ENCODE measurements around the gene SLC29A2.
A peak's percentile ranks its signal among the peaks of the same experiment; 100 is the strongest.

SLC29A2 gene

GRCh38 chr11:66333896-66334604, 37.5 kb downstream of the SLC29A2 start:
- Mint-ChIP-seq H3K9me3 (no peaks in the 10 kb centered on the region), H3K4me3 (no peak overlapping the region), H3K4me1 (peaks cover 33% of the 10 kb centered on the region), H3K27ac (no peak overlapping the region), H3K36me3 (peaks cover 25% of the 10 kb centered on the region)
- ATAC-seq (no peak), DNase-seq (ENCODE audit: low spot score in 2 of 2) (no peak)

GRCh38 chr11:66333220-66333877, 38.2 kb downstream of the SLC29A2 start:
- no peak for DNase-seq (ENCODE audit: low spot score in 2 of 2)
- Mint-ChIP-seq H3K27ac (no peak overlapping the region), H3K4me1 (peaks cover 34% of the 10 kb centered on the region), H3K4me3 (no peak overlapping the region), H3K36me3 (peaks cover 18% of the 10 kb centered on the region), H3K9me3 (no peaks in the 10 kb centered on the region)
- ATAC-seq, result no peak

DNA sequence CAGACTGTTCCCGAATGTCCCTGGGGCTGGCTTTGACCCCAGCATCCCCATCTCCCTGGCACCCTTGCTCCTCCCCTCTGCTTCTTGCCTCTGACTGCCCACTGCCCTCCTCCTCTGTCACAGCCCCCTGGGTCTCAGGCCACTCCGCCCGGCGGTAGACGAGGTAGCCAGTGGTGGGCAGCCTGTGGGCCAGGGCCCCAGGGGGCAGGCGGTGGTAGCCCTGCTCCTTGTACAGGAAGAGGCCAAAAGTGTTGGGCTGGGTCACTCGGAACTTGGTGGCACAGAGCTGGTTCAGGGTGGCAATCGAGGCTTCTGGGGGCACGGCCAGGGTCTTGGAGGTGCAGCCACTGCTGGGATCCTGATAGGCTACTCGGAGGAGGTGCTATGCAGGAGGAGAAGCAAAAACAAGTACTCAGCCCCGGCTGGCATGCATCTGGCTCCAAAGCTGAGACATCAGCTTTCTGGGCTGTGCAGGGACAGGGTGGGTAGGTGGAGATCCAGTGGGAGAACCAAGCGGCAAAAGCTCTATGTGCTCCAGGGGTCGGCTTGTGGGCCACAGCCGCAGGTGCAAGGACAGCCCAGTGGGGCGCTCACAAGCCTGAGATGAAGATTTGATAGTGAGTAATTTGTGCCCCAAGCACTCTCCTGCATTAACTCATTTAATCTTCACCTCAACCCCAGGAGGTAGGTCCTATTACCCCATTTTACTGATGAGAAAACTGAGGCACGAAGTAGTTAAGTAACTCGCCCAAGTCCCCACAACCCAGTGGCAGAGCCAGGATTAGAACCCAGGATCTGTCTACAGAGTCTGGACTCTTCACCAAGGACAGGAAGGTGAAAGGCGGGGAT, 39.0 kb downstream of the SLC29A2 start:
- Mint-ChIP-seq H3K27ac (no peak overlapping the region), H3K9me3 (no peaks in the 10 kb centered on the region), H3K4me3 (no peak overlapping the region), H3K36me3 (peaks cover 14% of the 10 kb centered on the region), H3K4me1 (peaks cover 37% of the 10 kb centered on the region)
- no peak for ATAC-seq
- DNase-seq (ENCODE audit: low spot score in 2 of 2), result no peak

GRCh38 chr11:66331542-66332370, 39.8 kb downstream of the SLC29A2 start:
- H3K27ac Mint-ChIP-seq, result no peak overlapping the region
- DNase-seq (ENCODE audit: low spot score in 2 of 2), result no peak
- no peak for ATAC-seq
- peaks cover 35% of the 10 kb centered on the region for H3K4me1 Mint-ChIP-seq
- H3K9me3 Mint-ChIP-seq, result no peaks in the 10 kb centered on the region
- peaks cover 6% of the 10 kb centered on the region for H3K36me3 Mint-ChIP-seq
- H3K4me3 Mint-ChIP-seq, result no peak overlapping the region

DNA sequence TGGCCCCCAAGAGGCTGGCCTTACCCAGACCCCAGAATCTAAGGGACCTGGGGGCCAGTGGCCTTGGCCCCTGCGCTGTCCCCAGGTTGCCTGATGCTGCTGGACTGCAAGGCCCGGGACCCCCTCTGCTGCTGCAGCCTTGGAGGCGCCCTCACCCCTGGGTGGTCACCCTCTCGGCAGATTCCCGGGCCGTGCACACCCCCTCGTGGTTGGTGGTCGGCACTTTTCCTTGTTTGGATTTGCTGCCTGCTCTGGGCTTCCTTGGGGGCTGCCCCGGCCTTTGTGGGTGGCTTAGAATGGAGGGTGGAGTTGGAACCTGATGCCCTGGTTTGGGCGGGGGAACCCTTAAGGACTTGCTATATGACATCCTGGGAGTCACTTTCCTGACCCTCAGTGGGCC, 40.6 kb downstream of the SLC29A2 start:
- no peak overlapping the region for H3K4me3 Mint-ChIP-seq
- H3K9me3 Mint-ChIP-seq, result no peaks in the 10 kb centered on the region
- DNase-seq (ENCODE audit: low spot score in 2 of 2) (no peak), ATAC-seq (no peak)
- peaks cover 35% of the 10 kb centered on the region for H3K4me1 Mint-ChIP-seq
- H3K36me3 Mint-ChIP-seq, result no peaks in the 10 kb centered on the region
- H3K27ac Mint-ChIP-seq, result peak overlapping the region; percentile 23

- no peaks in the 10 kb centered on the region for H3K9me3 Mint-ChIP-seq
- H3K36me3 Mint-ChIP-seq, result no peaks in the 10 kb centered on the region
- H3K4me1 Mint-ChIP-seq, result peaks cover 36% of the 10 kb centered on the region
- H3K27ac Mint-ChIP-seq, result peak overlapping the region; percentile 68
- DNase-seq (ENCODE audit: low spot score in 2 of 2) (no peak), ATAC-seq (no peak)
- peak overlapping the region; percentile 38 for H3K4me3 Mint-ChIP-seq
Observed at GRCh38 chr11:66329165-66329673, 42.3 kb downstream of the SLC29A2 start.

DNA sequence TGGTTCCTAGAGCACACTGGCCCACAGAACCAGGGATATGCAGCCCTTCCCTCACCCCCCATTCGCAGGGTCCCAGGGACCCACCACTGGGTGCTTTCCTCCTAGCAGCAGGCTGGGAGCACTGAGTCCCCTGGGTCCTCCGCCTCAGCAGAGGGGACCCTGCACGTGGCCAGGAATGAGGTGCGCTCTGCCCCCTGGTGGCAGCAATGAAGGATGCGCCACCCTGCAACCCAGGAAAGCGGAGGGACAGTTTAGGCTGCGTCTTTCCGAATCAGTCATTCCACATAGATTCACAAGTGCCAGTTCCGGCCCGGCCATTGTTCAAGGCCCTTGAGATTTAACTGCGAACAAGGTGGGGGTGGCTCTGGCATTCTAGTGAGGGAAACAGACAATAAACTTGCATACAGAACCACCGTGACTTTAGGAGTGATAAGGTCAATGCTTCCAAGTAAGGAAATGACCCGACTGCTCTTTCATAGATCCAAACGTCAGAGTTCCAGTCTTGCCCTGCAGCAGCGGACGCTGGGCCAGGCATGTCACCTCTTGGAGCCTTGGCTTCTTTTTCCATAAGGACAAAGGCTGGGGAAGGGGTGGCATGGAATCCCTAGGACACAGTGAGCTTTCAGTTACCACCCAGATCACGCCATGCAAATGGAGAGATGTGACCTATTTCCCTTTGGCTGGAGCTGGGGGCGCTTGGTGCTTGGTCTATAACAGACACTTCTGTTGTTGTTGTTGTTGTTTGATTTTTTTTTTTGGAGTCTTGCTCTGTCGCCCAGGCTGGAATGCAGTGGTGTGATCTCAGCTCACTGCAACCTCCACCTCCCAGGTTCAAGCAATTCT, 43.0 kb downstream of the SLC29A2 start:
- peak overlapping the region; percentile 68 for H3K27ac Mint-ChIP-seq
- H3K9me3 Mint-ChIP-seq, result no peaks in the 10 kb centered on the region
- no peaks in the 10 kb centered on the region for H3K36me3 Mint-ChIP-seq
- DNase-seq (ENCODE audit: low spot score in 2 of 2) (peak; percentile 80 to 90), ATAC-seq (peak; percentile 87)
- peaks cover 43% of the 10 kb centered on the region for H3K4me1 Mint-ChIP-seq
- H3K4me3 Mint-ChIP-seq, result peak overlapping the region; percentile 38

DNA sequence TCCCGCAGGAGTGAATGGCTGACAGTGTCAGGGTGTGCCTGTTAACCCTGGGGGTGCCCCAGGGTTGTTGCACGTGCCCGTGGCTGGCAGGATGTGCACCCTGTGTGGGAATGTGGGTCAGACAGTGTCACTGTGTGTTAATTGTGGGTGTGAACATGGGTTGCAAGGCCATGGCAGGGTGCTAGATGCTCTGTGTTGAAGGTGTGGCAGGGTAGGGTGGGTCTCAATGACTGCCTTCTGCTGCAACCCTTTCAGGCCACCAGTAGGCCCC, 43.6 kb downstream of the SLC29A2 start:
- peak overlapping the region; percentile 38 for H3K4me3 Mint-ChIP-seq
- H3K9me3 Mint-ChIP-seq, result no peaks in the 10 kb centered on the region
- H3K4me1 Mint-ChIP-seq, result peaks cover 48% of the 10 kb centered on the region
- peak; percentile 61 for ATAC-seq
- no peaks in the 10 kb centered on the region for H3K36me3 Mint-ChIP-seq
- no peak for DNase-seq (ENCODE audit: low spot score in 2 of 2)
- peak overlapping the region; percentile 68 for H3K27ac Mint-ChIP-seq

- ATAC-seq (no peak), DNase-seq (ENCODE audit: low spot score in 2 of 2) (no peak)
- Mint-ChIP-seq H3K27ac (peak overlapping the region; percentile 58), H3K4me1 (peaks cover 54% of the 10 kb centered on the region), H3K36me3 (no peaks in the 10 kb centered on the region), H3K9me3 (no peaks in the 10 kb centered on the region), H3K4me3 (peak overlapping the region; percentile 13)
Observed at GRCh38 chr11:66327171-66328030, 44.2 kb downstream of the SLC29A2 start.

- Mint-ChIP-seq H3K27ac (peak overlapping the region; percentile 86), H3K9me3 (no peaks in the 10 kb centered on the region), H3K4me1 (peaks cover 58% of the 10 kb centered on the region), H3K36me3 (no peaks in the 10 kb centered on the region), H3K4me3 (peak overlapping the region; percentile 19)
- peak; percentile 3 for ATAC-seq
- peak in 1 of 2 donors; percentile 59 for DNase-seq (ENCODE audit: low spot score in 2 of 2)
Observed at GRCh38 chr11:66326261-66327111, 45.1 kb downstream of the SLC29A2 start.

- DNase-seq (ENCODE audit: low spot score in 2 of 2), result no peak
- H3K9me3 Mint-ChIP-seq, result no peaks in the 10 kb centered on the region
- H3K4me1 Mint-ChIP-seq, result peaks cover 58% of the 10 kb centered on the region
- no peak overlapping the region for H3K4me3 Mint-ChIP-seq
- H3K27ac Mint-ChIP-seq, result peak overlapping the region; percentile 86
- no peak for ATAC-seq
- H3K36me3 Mint-ChIP-seq, result no peaks in the 10 kb centered on the region
Observed at GRCh38 chr11:66325263-66325671, 46.3 kb downstream of the SLC29A2 start.

DNA sequence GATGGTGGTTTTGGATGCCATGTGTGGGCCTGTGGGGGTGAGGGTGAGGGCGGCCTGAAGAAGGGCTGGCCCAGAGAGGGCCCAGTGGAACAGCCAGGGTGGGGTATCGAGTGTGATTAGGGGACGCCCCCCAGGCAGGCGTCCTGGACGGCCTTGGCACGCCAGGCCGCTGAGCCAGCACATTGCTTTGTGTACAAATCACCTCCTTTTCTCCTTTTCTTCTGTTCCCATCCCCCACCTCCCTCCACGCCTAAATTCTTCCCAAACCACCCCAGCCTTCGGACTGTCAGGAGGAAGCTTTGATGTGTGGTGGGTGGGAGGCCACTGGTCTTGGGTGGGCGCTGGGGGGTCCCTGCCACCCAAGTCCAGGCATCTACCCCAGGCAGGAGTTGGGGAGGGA, 46.9 kb downstream of the SLC29A2 start:
- no peak overlapping the region for H3K4me3 Mint-ChIP-seq
- DNase-seq (ENCODE audit: low spot score in 2 of 2), result no peak
- no peaks in the 10 kb centered on the region for H3K9me3 Mint-ChIP-seq
- no peaks in the 10 kb centered on the region for H3K36me3 Mint-ChIP-seq
- ATAC-seq, result no peak
- H3K4me1 Mint-ChIP-seq, result peaks cover 58% of the 10 kb centered on the region
- H3K27ac Mint-ChIP-seq, result peak overlapping the region; percentile 37

GRCh38 chr11:66323684-66324083, 47.9 kb downstream of the SLC29A2 start:
- DNase-seq (ENCODE audit: low spot score in 2 of 2) (no peak), ATAC-seq (no peak)
- Mint-ChIP-seq H3K9me3 (no peaks in the 10 kb centered on the region), H3K4me1 (peaks cover 64% of the 10 kb centered on the region), H3K4me3 (no peak overlapping the region), H3K27ac (no peak overlapping the region), H3K36me3 (no peaks in the 10 kb centered on the region)
